NB4 (cell line): ENCODE measurements around the gene KL.

Experiments used
- CTCF ChIP-seq: IDR thresholded peaks from one replicate; pipeline ENCODE4 v1.5.1; 2012; ENCODE audit warnings: low read depth, low read length
- POLR2A ChIP-seq: IDR thresholded peaks from 2 replicates; pipeline ENCODE4 v1.6.1; 2011; ENCODE audit warnings: mild to moderate bottlenecking; ENCODE audit not compliant: insufficient read length; ENCODE audit errors: extremely low read depth

DNA sequence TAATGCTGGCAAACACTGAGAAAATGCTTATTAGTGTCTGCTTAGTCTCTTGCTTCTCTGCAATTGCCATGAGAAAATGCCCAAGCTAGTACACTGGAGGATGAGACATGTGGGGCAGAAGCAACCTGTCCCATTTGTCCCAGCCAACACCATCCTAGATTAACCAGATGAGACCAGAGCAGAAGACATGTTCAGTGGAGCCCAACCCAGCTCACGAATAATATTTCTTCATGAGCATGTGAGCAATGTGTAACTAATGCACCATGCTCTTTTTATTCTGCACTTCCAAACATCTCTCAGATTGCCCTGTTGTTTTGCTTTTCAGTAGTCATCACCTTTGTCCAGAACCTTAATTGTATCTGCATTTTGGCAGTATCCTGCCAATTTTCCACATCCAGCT is 21.4 kb downstream of the KL start:
- TF ChIP-seq CTCF (no peak), POLR2A (no peak)
